Thoracic aorta (tissue), 2 donors: ENCODE measurements around the gene VAV2. TPM values are rescaled to one million over a fixed set of nuclear protein-coding genes. Genes with fewer than 3 reads are reported as not detected.

Experiments
- ATAC-seq: fragments of 150-250 bp; one replicate; pipeline ENCODE4 v1.8.0; 2017; ENCODE audit warnings: low read depth; ENCODE audit not compliant: insufficient number of reproducible peaks, low FRiP score
- DNase-seq: peaks from one replicate; pipeline ENCODE4 v3.0.0-alpha.2; 2020; ENCODE audit warnings: low spot score
- H3K27ac ChIP-seq, 2 donors: fragments of 200-600 bp; sonication (generic); 1 replicate in 1 of 2; 2 replicates in 1 of 2; pipeline ENCODE4 v1.5.1; 2016; ENCODE audit warnings: mild to moderate bottlenecking in 2 of 2, moderate library complexity in 2 of 2
- H3K27me3 ChIP-seq: fragments of 200-600 bp; sonication (generic); replicated peaks from 2 replicates; pipeline ENCODE4 v1.6.0; 2016; ENCODE audit warnings: mild to moderate bottlenecking; ENCODE audit not compliant: insufficient read depth
- H3K36me3 ChIP-seq: fragments of 200-600 bp; sonication (generic); one replicate; pipeline ENCODE4 v1.5.1; 2016
- H3K4me1 ChIP-seq, 2 donors: fragments of 200-600 bp; sonication (generic); 1 replicate in 1 of 2; 2 replicates in 1 of 2; pipeline versions ENCODE4 v1.5.1 to v1.6.0; 2016; ENCODE audit warnings: low read depth in 2 of 2, mild to moderate bottlenecking in 1 of 2; ENCODE audit not compliant: control insufficient read depth in 1 of 2
- H3K4me3 ChIP-seq: fragments of 200-600 bp; sonication (generic); 2 replicates; pipeline ENCODE4 v1.5.1; 2016; ENCODE audit warnings: mild to moderate bottlenecking
- H3K9me3 ChIP-seq: fragments of 200-600 bp; sonication (generic); 2 replicates; pipeline ENCODE4 v1.5.1; 2016
- total RNA-seq, 2 donors: library from RNA; depleted of rRNA; stranded (reverse); fragments of >200 nt; gene quantifications; one replicate each; pipeline versions ENCODE4 v1.1.0 to v1.2.3, GENCODE V29; 2016
- TF ChIP-seq, protein P1 (sequence below): fragments of 200-600 bp; sonication (generic); IDR thresholded peaks from one replicate; pipeline ENCODE4 v1.5.1; 2019; ENCODE audit warnings: antibody characterized with exemption

VAV2 gene
- total RNA-seq, 2 donors from 2014 or later, result 10.1 to 11.5 TPM

DNA sequence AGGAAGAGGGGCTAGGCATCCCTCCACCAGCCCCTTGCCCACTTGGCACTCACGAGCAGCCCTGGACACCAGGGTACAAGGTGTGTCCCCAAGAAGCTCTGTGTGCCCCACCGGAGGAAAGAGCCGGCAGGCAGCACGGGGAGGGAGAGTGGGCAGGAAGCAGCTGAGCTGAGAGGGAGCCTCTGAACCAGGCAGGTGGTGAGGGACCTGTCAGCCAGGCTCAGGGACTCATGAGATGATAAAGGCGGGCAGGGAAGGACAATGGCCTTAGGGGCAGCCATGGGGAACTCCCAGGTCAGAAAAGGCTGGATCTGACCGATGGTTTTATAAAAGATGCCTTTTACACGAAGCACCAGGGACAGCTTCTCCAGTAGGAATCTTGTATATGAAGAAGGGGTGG is 112.0 kb downstream of the VAV2 start:
- no peaks in the 10 kb centered on the region for H3K4me1 ChIP-seq
- ATAC-seq (no peak), DNase-seq (no peak)
- TF ChIP-seq, protein P1, sequence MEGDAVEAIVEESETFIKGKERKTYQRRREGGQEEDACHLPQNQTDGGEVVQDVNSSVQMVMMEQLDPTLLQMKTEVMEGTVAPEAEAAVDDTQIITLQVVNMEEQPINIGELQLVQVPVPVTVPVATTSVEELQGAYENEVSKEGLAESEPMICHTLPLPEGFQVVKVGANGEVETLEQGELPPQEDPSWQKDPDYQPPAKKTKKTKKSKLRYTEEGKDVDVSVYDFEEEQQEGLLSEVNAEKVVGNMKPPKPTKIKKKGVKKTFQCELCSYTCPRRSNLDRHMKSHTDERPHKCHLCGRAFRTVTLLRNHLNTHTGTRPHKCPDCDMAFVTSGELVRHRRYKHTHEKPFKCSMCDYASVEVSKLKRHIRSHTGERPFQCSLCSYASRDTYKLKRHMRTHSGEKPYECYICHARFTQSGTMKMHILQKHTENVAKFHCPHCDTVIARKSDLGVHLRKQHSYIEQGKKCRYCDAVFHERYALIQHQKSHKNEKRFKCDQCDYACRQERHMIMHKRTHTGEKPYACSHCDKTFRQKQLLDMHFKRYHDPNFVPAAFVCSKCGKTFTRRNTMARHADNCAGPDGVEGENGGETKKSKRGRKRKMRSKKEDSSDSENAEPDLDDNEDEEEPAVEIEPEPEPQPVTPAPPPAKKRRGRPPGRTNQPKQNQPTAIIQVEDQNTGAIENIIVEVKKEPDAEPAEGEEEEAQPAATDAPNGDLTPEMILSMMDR, result no peak
- H3K9me3 ChIP-seq, result no peaks in the 10 kb centered on the region
- H3K4me3 ChIP-seq, result no peak overlapping the region
- H3K27ac ChIP-seq, result no peak overlapping the region
- H3K36me3 ChIP-seq, result no peaks in the 10 kb centered on the region
- no peaks in the 10 kb centered on the region for H3K27me3 ChIP-seq

DNA sequence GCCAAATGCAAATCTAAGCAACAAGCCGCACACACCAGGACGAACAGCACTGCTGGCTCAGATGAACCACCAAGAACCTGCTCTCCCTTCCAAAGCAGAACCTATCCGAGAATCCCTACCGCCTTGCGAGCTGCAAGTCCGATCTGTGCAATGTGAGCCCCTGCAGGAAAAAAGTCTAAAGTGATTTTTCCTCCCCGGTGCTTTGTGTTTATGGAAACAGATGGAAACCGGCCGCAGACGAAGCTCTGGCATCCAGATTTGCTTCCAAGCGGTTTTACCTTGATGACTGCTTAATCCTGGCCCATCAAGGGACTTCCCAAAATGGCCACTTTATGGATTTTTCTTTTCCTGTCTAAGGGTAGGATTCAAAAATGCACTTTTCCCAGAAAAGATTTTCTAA is 112.5 kb downstream of the VAV2 start:
- H3K9me3 ChIP-seq, result no peaks in the 10 kb centered on the region
- H3K4me3 ChIP-seq, result no peak overlapping the region
- H3K36me3 ChIP-seq, result no peaks in the 10 kb centered on the region
- H3K27me3 ChIP-seq, result no peaks in the 10 kb centered on the region
- TF ChIP-seq, protein P1, result no peak
- H3K27ac ChIP-seq, result no peak overlapping the region
- DNase-seq, result no peak
- no peaks in the 10 kb centered on the region for H3K4me1 ChIP-seq
- no peak for ATAC-seq

DNA sequence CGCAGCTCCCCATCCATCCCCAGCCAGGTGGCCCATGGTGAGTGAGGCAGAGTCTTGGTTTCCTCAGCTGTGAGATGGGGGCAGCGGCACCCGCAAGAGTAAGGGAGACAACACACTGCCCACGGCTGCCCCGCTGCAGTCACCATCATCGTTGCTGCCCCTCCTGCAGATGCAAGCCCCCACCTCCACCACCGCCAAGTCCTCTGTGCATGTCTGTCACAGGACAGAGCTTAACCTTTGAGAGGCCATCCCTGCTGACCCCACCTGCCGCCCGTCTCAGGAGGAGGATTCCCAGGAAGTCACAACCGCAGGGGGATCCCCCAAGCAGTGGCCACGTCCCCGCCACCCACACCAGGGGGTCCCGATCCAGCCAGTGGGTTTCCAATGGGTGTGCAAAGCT is 113.7 kb downstream of the VAV2 start:
- Histone ChIP-seq H3K4me3 (no peak overlapping the region), H3K36me3 (no peaks in the 10 kb centered on the region), H3K27me3 (no peaks in the 10 kb centered on the region), H3K27ac (no peak overlapping the region), H3K4me1 (no peaks in the 10 kb centered on the region), H3K9me3 (no peaks in the 10 kb centered on the region)
- DNase-seq (no peak), ATAC-seq (no peak)
- TF ChIP-seq, protein P1, result no peak

DNA sequence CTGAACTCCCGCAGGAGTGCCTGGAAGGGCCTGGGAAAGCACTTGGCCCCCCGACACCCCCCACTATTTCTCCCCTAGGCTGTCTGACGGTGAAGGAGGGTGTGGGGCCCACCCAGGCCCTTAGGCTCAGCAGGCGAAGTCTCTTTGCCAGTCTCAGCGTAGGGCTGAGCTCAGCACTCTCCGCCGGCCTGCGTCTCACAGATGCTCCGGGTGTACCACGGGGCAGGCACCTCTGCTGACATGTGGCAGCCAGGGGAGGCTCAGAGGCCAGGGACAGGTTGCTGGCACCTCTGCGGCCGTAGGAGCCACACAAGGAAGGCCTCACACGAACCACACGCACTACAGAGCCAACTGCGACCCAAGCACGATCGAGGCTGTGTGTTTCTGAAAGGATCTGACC is 114.2 kb downstream of the VAV2 start:
- H3K9me3 ChIP-seq, result no peaks in the 10 kb centered on the region
- TF ChIP-seq, protein P1, result no peak
- no peak for DNase-seq
- H3K4me3 ChIP-seq, result no peak overlapping the region
- H3K4me1 ChIP-seq, result no peaks in the 10 kb centered on the region
- H3K36me3 ChIP-seq, result no peaks in the 10 kb centered on the region
- H3K27me3 ChIP-seq, result no peaks in the 10 kb centered on the region
- no peak for ATAC-seq
- no peak overlapping the region for H3K27ac ChIP-seq

DNA sequence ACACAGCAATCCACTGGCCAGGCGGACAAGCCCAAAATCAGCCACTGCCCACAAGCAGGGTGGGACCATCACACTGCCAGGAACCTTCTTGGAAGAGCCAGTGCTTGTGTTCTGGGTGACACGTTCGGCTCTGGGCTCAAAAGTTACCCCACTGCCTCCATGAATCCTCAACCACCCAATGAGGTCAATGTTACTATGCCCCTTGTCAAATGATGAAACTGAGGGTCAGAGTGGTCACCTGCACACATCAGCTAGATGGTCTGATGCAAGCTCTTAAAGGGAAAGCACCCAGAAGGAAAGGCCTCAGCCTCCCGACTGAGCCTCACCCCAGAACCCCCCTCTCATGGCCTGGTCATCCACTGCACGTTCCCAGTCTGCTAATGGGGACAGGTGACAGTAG is 114.8 kb downstream of the VAV2 start:
- TF ChIP-seq, protein P1, result no peak
- no peak overlapping the region for H3K27ac ChIP-seq
- H3K27me3 ChIP-seq, result no peaks in the 10 kb centered on the region
- no peak overlapping the region for H3K4me3 ChIP-seq
- DNase-seq (no peak), ATAC-seq (no peak)
- H3K4me1 ChIP-seq, result no peaks in the 10 kb centered on the region
- H3K36me3 ChIP-seq, result no peaks in the 10 kb centered on the region
- no peaks in the 10 kb centered on the region for H3K9me3 ChIP-seq
